Activated gamma-delta T cell (primary cell): ENCODE measurements around the gene LRR1.
"Not testable (repeated sequence)": the region's sequence is repeated elsewhere in the genome, so short reads cannot be mapped to it uniquely, and the experiment has no call there.

Experiments used
- DNase-seq: peaks from one replicate; lab custom pipeline; 2025; lab: John Stamatoyannopoulos, UW

Gene LRR1

DNA sequence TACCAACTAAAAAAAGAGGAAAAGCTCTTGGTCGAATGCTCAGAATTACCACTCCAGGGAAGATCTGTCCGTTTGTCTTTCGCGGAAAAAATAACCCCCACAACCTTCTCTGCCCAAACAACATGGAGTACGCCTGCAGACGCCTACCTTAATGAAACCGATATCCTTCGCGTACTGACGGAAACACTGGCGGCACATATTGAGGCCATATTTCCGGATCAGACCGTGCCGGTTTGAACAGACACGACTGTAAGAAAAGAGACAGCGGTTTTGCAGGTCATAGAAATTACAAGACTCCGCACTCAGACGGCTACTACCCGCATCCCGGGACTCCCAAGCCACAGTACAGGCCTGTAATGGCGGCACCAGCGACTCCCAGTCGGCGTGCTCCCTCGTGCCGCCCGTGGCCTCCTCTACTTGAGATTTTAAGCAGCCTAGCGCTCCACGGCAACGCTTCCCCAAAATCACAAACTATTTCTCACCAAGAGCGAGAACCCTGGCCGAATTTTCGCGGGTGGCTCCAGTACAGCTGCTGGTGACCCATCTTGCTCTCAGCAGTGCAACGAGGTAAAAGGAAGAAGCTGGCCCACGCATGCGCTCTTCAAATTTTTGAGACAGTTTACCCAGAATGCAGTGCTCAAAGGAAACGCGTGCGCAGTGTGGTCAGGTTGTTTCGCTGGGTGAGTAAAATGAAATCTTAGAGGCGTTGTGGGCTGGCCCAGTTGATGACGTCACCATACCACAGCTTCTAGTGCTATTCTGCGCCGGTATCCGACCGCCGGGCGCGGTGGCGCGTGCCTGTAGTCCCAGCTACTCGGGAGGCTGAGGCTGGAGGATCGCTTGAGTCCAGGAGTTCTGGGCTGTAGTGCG, 12.7 kb upstream of the LRR1 start, which contains the start of gene RPS29:
TSS of gene RPS29 (minus strand) at position 578 of the 870 bp plus-strand sequence. CDS start at position 544, 34 bp downstream.
- peak; percentile 77 for DNase-seq

DNA sequence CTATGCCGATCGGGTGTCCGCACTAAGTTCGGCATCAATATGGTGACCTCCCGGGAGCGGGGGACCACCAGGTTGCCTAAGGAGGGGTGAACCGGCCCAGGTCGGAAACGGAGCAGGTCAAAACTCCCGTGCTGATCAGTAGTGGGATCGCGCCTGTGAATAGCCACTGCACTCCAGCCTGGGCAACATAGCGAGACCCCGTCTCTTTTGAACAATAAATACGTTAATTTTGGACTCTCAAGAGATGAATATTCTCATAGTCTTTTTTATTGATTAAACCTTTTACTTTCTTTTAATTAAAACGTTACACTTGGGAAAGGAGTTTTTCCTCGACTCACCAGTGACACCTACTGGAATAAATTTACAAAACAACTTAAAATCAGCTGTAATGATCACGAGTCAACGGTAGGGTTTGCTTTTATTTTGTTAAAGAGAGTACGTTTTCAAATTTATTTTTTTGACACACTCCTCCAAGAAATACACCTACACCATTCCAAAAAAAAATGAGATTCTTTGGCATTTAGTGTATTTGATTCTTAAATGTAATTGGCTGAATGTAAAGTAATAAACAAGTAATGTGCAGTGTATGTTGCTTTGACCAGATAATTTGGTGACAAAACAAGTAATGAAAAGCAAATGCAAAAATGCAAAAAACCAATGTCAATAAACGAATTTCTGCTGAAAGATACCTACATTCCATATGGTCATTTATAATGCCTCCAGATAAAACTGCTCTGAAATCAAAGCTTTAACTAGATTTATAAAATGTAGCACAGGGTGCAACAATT, 11.9 kb upstream of the LRR1 start:
- DNase-seq: no peak

DNA sequence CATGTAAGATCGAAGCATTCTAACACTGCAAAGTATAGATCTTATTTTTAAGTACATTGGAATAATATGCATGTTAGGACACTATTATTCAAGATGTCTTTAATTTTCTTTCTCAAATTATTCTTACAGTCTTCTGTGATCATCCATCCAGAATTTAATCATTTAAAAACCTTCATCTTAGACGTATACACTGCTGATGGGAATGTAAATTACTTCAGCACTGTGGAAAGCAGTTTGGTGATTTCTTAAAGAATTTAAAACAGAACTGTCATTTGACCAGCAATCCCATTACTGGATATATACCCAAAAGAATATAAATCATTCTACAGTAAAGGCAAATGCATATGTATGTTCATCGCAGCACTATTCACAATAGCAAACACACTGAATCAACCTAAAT, 9.4 kb upstream of the LRR1 start:
- DNase-seq: no peak

DNA sequence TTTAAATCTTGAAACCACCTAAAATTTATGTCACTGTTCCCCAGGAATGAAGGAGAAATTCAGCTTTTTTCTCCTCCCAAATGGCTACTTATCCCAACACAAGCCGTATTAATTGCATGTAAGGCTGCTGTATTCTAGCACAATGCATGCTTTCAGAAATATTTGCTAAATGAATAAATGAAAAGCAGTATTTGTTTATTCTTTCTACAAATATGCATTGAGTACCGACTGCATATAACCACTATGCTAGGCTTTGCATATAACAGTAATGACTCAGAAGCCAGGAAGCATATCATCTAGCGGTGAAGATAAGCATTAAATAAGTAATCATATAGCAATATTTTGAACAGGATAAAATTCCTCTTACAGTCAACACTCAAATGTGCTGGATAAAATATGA, 5.7 kb upstream of the LRR1 start:
- no peak for DNase-seq

DNA sequence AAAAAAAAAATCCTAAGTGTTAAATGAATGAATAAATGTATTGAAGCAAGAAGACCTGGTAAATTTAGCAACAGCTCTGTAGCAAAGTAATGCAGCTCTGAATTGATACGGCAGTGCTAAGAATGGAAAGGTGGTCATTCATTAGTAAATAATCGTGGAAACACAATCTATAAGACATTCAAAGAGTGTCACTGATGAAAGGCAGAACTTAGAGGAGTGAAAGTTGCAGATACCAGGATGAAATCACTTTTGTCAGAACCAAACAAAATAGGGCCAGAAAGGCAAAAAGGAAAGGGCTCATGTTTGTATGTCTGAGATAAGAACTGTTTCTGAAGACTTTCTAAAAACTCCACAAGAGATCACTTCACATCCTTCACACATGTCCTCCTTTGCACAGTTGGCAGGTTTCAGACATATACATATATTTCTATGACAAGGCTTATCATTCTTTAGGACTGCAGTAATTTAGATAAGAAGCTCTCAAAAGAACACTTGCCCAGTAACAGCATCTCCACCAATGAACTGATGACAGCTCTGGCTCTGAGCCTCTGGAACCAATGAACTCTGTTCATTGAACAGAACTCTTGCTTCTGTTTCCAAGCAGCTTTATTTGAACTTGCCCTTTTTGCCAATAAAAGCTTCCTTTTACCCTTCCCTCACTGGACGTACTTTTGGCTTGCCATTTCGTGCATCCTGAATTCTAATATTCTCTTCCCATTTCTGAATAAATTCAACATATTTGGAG, 4.2 kb upstream of the LRR1 start:
- no peak for DNase-seq

DNA sequence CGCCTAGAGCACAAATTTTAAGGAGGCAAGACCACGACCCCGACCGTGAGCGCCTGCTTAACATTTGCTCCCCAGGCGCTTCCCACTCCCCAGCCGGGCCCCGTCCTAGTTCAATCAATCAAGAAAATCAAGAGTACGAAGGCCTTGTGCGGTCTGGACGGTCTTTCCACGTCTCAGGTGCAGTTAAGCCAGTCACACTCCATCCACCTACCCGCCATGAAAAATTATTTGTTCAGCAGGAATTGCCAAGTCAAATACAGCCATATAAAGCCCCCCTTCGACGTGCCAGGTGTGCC, 603 bp upstream of the LRR1 start:
- no peak for DNase-seq

DNA sequence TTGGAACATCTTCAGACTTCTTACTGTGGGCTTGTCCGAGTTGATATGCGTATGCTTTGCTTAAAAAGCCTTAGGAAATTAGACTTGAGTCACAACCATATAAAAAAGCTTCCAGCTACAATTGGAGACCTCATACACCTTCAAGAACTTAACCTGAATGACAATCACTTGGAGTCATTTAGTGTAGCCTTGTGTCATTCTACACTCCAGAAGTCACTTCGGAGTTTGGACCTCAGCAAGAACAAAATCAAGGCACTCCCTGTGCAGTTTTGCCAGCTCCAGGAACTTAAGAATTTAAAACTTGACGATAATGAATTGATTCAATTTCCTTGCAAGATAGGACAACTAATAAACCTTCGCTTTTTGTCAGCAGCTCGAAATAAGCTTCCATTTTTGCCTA, 8.8 kb downstream of the LRR1 start:
- DNase-seq: no peak

DNA sequence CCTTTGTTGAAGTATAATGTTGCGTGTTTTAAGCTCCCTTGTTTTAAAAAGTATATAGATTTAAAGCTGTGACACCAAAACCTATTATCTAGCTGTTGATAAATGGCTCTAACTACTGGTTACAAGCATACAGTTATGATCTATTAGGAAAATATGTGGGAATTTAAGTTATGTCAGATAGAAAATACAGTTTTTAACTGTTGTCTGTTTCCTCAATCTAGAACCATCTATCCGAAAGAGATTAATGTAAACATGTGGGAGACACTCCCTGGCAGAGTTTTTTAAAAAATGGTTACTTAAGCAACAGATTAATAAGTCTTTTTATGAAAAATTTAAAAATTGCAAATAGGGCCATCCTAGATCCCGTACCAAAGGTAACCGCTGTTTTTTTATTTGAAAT, 13.5 kb downstream of the LRR1 start:
- DNase-seq: no peak

DNA sequence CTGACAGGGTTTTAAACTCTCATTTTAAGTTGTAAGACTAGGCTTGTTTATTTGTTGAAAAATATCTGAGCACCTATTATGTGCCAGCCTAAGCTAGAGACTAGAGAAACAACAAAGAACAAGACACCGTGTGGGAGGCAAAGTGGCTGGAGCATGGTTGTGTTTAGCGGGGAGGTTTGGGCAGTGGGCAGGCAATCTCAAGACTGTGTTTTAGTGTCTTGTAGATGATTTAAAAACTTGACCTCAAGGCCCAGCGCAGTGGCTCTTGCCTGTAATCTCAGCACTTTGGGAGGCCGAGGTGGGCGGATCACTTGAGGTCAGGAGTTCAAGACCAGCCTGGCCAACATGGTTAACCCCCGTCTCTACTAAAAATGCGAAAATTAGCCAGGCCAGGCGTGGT, 13.9 kb downstream of the LRR1 start:
- DNase-seq: no peak

DNA sequence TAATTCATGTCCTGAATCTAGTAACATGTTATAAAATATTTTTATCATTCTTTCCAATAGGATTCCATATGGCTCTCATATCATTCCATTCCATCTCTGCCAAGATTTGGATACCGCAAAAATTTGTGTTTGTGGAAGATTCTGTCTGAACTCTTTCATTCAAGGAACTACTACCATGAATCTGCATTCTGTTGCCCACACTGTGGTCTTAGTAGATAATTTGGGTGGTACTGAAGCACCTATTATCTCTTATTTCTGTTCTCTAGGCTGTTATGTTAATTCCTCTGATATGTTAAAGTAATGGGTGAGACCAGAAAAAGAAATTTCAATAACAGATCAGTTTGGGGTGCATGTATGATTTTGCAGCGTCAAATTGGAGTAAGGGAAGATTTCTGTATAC, 15.5 kb downstream of the LRR1 start:
- DNase-seq: no peak

DNA sequence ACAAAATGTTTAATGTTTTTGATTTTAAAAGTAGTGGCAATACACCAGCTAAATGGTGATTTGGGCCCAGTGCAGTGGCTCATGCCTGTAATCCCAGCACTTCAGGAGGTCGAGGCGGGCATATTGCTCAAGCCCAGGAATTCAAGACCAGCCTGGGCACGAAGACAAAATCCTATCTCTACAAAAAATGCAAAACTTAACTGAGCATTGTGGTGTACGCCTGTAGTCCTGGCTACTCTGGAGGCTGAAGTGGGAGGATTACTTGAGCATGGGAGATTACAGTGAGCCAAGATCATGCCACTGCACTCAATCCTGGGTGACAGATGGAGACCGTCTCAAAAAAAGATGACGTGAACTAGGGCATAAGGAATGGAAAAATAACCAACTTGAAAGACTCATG, 17.0 kb downstream of the LRR1 start:
- DNase-seq: no peak

DNA sequence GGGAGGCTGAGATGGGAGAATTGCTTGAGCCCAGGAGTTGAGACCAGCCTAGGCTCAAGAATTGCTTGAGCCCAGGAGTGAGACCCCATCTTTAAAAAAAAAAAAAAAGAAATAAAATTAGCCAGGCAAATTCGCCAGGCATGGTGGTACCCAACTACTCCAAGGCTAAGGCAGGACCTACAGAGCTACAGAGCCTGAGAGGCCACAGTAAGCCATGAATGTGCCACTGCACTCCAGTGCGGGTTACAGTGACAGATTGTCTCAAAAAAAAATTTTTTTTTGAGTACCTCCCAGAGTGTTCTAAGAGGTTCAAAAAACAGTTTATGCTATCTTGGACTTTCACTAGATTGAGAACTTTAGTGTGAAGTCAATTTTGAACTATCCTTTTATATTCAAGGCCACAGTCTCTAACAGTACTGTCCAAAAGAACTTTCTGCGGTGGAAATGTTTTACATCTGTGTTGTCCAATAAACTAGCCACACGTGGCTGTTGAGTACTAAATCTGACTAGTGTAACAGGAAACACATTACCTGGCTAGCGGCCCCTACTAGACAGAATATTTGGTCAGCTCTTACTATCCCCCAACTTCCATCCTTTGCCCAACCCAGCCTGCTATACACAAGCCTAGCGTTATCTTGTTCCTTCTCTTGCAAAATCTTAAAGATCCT, 19.2 kb downstream of the LRR1 start:
- no peak for DNase-seq

DNA sequence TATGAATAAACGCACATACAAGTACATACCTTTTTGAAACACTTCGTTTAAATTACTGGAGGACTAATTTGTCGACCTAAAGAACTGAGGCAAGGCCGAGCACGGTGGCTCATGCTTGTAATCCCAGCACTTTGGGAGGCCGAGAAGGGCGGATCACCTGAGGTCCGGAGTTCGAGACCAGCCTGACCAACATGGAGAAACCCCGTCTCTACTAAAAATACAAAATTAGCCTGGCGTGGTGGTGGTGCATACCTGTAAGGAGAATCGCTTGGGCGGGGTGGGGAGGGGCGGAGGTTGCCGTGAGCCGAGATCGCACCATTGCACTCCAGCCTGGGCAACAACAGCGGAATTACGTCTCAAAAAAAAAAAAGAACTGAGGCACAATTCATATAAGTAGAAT, 20.5 kb downstream of the LRR1 start:
- DNase-seq: not testable (repeated sequence)

DNA sequence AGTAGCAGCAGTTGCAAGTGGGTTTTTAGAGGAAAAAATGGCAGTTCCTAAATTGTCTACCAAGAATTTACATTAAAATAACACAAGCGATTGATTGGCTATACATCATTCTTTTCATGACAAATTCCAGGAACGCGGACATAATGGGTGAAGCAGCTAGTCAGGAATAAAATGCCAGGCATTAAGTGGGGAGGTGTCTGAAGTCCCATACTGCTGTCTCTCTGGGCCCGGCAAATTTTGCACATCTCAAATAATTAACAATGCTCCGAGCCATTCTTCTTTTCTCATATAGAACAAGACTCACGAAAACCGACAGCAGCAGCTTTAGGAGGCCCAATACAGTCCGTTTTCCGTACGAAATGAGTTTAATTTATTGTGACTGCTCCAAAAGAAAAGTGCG, 21.0 kb downstream of the LRR1 start:
- DNase-seq: no peak

DNA sequence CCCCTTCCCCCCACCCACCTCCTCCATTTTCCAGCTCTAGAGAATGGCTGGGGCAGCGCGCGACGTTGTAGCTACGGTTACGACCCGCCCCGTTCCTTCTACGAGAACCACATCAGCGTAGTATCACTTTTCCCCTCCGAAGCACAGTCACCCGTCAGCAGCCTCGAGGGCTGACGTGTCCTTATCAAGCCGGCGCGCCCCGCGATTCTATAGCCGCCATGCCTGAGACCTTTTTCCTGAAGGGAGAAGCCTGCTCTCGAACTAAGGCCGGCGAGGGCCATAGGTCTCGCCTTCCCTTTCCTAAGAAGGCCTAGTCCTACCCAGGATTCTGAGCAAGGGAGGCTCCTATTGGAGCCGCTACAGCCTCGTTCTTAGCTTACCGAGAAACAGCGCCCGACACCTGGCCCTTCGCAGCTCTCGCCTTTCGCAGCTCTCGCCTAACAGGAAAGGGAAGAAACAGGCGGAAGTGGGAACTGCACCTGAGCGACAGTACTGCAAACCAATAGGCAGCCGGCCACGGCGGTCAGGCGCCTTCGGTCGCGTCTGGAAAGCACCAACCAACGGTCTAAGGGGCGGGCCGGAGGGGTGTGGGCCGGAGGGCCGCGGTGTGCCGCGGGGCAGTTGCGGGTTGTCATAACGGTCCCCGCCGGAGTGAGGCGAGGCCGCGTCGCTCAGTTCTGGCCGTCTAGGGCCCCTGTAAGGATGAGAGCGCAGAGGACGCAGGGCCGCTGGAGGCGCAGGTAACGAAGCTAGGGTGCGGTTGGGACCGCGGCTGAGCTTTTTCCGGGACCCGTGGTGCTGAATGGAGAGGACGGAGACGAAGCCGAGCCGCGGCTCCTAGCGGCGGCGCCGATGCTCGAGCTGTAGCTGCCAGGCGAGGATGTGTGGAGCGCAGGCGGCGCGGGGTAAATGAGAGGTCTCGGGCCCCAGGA, 21.7 kb downstream of the LRR1 start, which contains the start of the genes MGAT2 and RPL36AL:
TSS of gene MGAT2 (plus strand) at position 618 of the 932 bp plus-strand sequence. CDS start 470 bp downstream, outside the sequence.
TSS of gene RPL36AL (minus strand) at position 445 of the 932 bp plus-strand sequence. CDS start 1,522 bp downstream, outside the sequence.
- DNase-seq: peak; percentile 89

DNA sequence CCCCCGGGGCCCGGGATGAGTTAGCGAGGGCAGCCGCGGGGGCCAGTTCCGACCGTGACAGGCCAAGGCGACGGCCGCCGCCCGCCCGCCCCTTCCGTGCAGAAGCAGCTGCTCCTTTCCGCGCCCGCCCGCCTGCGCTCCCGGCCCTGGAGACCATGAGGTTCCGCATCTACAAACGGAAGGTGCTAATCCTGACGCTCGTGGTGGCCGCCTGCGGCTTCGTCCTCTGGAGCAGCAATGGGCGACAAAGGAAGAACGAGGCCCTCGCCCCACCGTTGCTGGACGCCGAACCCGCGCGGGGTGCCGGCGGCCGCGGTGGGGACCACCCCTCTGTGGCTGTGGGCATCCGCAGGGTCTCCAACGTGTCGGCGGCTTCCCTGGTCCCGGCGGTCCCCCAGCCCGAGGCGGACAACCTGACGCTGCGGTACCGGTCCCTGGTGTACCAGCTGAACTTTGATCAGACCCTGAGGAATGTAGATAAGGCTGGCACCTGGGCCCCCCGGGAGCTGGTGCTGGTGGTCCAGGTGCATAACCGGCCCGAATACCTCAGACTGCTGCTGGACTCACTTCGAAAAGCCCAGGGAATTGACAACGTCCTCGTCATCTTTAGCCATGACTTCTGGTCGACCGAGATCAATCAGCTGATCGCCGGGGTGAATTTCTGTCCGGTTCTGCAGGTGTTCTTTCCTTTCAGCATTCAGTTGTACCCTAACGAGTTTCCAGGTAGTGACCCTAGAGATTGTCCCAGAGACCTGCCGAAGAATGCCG, 22.6 kb downstream of the LRR1 start:
- peak; percentile 63 for DNase-seq

DNA sequence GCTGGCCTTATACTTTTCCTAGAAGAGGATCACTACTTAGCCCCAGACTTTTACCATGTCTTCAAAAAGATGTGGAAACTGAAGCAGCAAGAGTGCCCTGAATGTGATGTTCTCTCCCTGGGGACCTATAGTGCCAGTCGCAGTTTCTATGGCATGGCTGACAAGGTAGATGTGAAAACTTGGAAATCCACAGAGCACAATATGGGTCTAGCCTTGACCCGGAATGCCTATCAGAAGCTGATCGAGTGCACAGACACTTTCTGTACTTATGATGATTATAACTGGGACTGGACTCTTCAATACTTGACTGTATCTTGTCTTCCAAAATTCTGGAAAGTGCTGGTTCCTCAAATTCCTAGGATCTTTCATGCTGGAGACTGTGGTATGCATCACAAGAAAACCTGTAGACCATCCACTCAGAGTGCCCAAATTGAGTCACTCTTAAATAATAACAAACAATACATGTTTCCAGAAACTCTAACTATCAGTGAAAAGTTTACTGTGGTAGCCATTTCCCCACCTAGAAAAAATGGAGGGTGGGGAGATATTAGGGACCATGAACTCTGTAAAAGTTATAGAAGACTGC, 23.4 kb downstream of the LRR1 start:
- no peak for DNase-seq

DNA sequence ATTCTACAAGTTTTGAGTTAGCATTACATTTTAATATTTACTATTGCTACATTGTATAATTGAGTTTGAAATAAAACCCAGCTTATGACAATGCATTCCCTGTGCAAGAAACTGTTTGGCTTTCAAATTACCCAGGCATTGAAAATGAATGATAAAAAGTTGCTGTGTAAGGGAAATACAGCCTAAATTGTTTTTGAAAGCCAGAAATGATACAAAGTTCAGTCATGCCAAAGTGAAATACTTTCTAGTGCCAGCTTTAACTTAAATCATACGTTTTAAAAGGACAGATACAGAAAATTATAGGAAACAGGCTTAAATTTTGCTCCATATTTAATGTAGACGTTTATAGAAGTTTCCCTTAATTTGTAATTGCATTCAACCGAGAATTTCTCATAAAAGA, 24.6 kb downstream of the LRR1 start:
- DNase-seq: no peak
